Body of pancreas (tissue), 4 donors: ENCODE results near the gene MAP4K2. TPM values are rescaled to one million over a fixed set of nuclear protein-coding genes. Genes with fewer than 3 reads are reported as not detected.

Experiments used
- ATAC-seq: fragments of 150-250 bp; one replicate; pipeline ENCODE4 v1.9.1; 2016
- DNase-seq, 4 donors: peaks; one replicate each; pipeline ENCODE4 v3.0.0-alpha.2; 2019
- H3K27ac ChIP-seq, 4 donors: fragments of 200-600 bp; sonication (generic); 1 replicate in 3 of 4; 2 replicates in 1 of 4; pipeline versions ENCODE4 v1.5.1 to v1.6.1; 2016 to 2019; ENCODE audit warnings: mild to moderate bottlenecking in 1 of 4, mixed read lengths in 1 of 4, moderate library complexity in 1 of 4
- H3K27me3 ChIP-seq, 2 donors: fragments of 200-600 bp; sonication (generic); one replicate each; pipeline ENCODE4 v1.6.0; 2016; ENCODE audit warnings: mild to moderate bottlenecking in 1 of 2
- H3K36me3 ChIP-seq, 2 donors: fragments of 200-600 bp; sonication (generic); replicated peaks in 1 of 2; 2 replicates each; pipeline ENCODE4 v1.5.1; 2016; ENCODE audit warnings: low read depth in 2 of 2; ENCODE audit not compliant: insufficient read depth in 1 of 2
- H3K4me1 ChIP-seq: fragments of 200-600 bp; sonication (generic); one replicate; pipeline ENCODE4 v1.6.0; 2016
- H3K4me3 ChIP-seq, 2 donors: fragments of 200-600 bp; sonication (generic); 1 replicate in 1 of 2; 2 replicates in 1 of 2; pipeline ENCODE4 v1.5.1; 2016 to 2019
- H3K9me3 ChIP-seq, 3 donors: fragments of 200-600 bp; sonication (generic); 1 replicate in 2 of 3; 2 replicates in 1 of 3; pipeline ENCODE4 v1.5.1; 2016
- POLR2A ChIP-seq, 3 donors: fragments of 450-650 bp; IDR thresholded peaks; one replicate each; pipeline ENCODE4 v1.6.1; 2016; ENCODE audit warnings: antibody characterized with exemption in 3 of 3, mild to moderate bottlenecking in 2 of 3
- WGBS, 2 donors: methylation state at CpG; one replicate each; pipeline ENCODE4 v1.1.5; 2017; 5-methylcytosine and 5-hydroxymethylcytosine counted together
- intact Hi-C: fragments of 100-400 bp; cut with DNase I; formaldehyde crosslinking; loops from one replicate; pipeline ENCODE4 v1.15.1; 2023
- total RNA-seq, 2 donors: library from RNA; depleted of rRNA; stranded (reverse); fragments of >200 nt; gene quantifications; one replicate each; pipeline ENCODE4 v1.1.0, GENCODE V29; 2016
- TF ChIP-seq, protein P1 (sequence below), 7 experiments: fragments of 450-650 bp in 4 of 7; fragments of 200-600 bp in 3 of 7; sonication (generic) in 3 of 7; IDR thresholded peaks; one replicate each; pipeline ENCODE4 v1.5.1; 2016 to 2019; ENCODE audit warnings: antibody characterized with exemption in 7 of 7

Gene MAP4K2
- total RNA-seq, 2 donors from 2014 or later = 10.4 to 18.1 TPM

- H3K9me3 ChIP-seq = no peaks in the 10 kb centered on the region
- DNase-seq = peak in 1 of 4 donors; percentile 2
- TF ChIP-seq, protein P1, sequence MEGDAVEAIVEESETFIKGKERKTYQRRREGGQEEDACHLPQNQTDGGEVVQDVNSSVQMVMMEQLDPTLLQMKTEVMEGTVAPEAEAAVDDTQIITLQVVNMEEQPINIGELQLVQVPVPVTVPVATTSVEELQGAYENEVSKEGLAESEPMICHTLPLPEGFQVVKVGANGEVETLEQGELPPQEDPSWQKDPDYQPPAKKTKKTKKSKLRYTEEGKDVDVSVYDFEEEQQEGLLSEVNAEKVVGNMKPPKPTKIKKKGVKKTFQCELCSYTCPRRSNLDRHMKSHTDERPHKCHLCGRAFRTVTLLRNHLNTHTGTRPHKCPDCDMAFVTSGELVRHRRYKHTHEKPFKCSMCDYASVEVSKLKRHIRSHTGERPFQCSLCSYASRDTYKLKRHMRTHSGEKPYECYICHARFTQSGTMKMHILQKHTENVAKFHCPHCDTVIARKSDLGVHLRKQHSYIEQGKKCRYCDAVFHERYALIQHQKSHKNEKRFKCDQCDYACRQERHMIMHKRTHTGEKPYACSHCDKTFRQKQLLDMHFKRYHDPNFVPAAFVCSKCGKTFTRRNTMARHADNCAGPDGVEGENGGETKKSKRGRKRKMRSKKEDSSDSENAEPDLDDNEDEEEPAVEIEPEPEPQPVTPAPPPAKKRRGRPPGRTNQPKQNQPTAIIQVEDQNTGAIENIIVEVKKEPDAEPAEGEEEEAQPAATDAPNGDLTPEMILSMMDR (IDR thresholded peaks at IDR 0.05) = no peak
- TF ChIP-seq POLR2A (IDR thresholded peaks at IDR 0.05) = no peak
- no peaks in the 10 kb centered on the region for H3K27me3 ChIP-seq
- peaks cover 9% of the 10 kb centered on the region for H3K4me1 ChIP-seq
- WGBS, 2 donors = 81 to 83% methylated on average over 8 of the region's 8 CpGs
- no peak overlapping the region for H3K4me3 ChIP-seq
- no peak for ATAC-seq
- H3K27ac ChIP-seq = no peak overlapping the region
- intact Hi-C loops = no loop called here
- peaks cover 36 to 52% of the 10 kb centered on the region in 2 donors for H3K36me3 ChIP-seq
Measured at GRCh38 chr11:64764753-64765152, 38.3 kb downstream of the MAP4K2 start.

DNA sequence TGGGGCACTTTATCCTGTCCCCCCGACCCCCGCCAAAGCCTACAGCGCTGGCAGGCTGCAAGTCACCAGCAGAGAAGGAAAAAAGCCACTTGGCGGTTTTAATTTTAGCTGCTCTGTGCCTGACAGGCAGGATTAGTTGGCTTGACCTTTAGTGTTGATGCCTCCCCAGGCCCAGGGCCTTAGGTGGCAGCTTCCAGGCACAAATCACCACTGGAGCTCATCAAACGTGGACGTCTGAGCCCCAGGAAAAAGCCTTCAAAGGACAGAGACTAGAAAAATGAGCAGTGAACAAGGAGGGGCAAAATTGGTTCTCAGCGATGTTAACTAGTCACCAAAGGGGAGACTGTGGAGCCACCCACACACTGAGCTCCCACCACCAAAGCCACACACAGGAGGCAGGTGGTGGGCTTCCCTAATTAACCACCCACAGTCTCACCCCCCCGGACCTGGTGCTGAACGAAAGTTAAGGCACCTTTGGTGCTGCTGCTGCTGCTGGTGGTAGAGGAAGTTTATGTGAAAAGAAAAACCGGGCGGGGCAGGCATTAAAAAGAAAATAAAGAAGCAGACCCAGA, 38.9 kb downstream of the MAP4K2 start:
- Histone ChIP-seq H3K4me1 (peaks cover 9% of the 10 kb centered on the region), H3K4me3 (no peak overlapping the region), H3K9me3 (no peaks in the 10 kb centered on the region), H3K27me3 (no peaks in the 10 kb centered on the region), H3K27ac (peak overlapping the region in 3 of 4 donors; percentile 8 to 27 (median 23)), H3K36me3 (peaks cover 30 to 46% of the 10 kb centered on the region in 2 donors)
- 64 to 69% methylated on average over 11 of the region's 11 CpGs for WGBS, 2 donors
- DNase-seq = peak in 1 of 4 donors; percentile 7
- intact Hi-C loops = no loop called here
- no peak for ATAC-seq
- TF ChIP-seq, protein P1 (IDR thresholded peaks at IDR 0.05) = no peak
- no peak for TF ChIP-seq POLR2A (IDR thresholded peaks at IDR 0.05)

- intact Hi-C loops = no loop called here
- ATAC-seq (no peak), DNase-seq (peak in 1 of 4 donors; percentile 4)
- H3K9me3 ChIP-seq = no peaks in the 10 kb centered on the region
- WGBS, 2 donors = 65 to 90% methylated on average over 5 to 6 of the region's 6 CpGs
- no peak overlapping the region for H3K4me3 ChIP-seq
- no peak for TF ChIP-seq POLR2A (IDR thresholded peaks at IDR 0.05)
- TF ChIP-seq, protein P1 (IDR thresholded peaks at IDR 0.05) = no peak
- H3K27ac ChIP-seq = peak overlapping the region in 3 of 4 donors; percentile 8 to 27 (median 23)
- H3K27me3 ChIP-seq = no peaks in the 10 kb centered on the region
- peaks cover 24 to 40% of the 10 kb centered on the region in 2 donors for H3K36me3 ChIP-seq
- H3K4me1 ChIP-seq = peaks cover 9% of the 10 kb centered on the region
Measured at GRCh38 chr11:64763526-64764039, 39.4 kb downstream of the MAP4K2 start.

GRCh38 chr11:64762674-64763525, 40.1 kb downstream of the MAP4K2 start:
- ATAC-seq = peak; percentile 8

More at GRCh38 chr11:64762674-64763525, 40.1 kb downstream of the MAP4K2 start:
- H3K27me3 ChIP-seq = no peaks in the 10 kb centered on the region
- H3K27ac ChIP-seq = peak overlapping the region in 2 of 4 donors; percentile 23 to 27
- DNase-seq = peak in 1 of 4 donors; percentile 8
- H3K36me3 ChIP-seq = peaks cover 23 to 33% of the 10 kb centered on the region in 2 donors
- H3K4me1 ChIP-seq = peaks cover 9% of the 10 kb centered on the region
- intact Hi-C loops = no loop called here
- 51 to 67% methylated on average over 12 to 13 of the region's 13 CpGs for WGBS, 2 donors
- TF ChIP-seq, protein P1 (IDR thresholded peaks at IDR 0.05) = no peak
- no peak for TF ChIP-seq POLR2A (IDR thresholded peaks at IDR 0.05)
- no peak overlapping the region for H3K4me3 ChIP-seq
- H3K9me3 ChIP-seq = no peaks in the 10 kb centered on the region
